Osteoblast (primary cell): ENCODE measurements around the gene KIAA0232. TPM values are rescaled to one million over a fixed set of nuclear protein-coding genes. Genes with fewer than 3 reads are reported as not detected.

Experiments
- DNase-seq: peaks from one replicate; pipeline ENCODE4 v3.0.0; 2011; ENCODE audit warnings: low spot score, mixed read lengths; ENCODE audit not compliant: insufficient read length; ENCODE audit errors: missing footprints
- H2AFZ ChIP-seq: 2 replicates; pipeline ENCODE4 v1.6.0; 2011; ENCODE audit warnings: mild to moderate bottlenecking, low read length
- H3K27ac ChIP-seq: 2 replicates; pipeline ENCODE4 v1.5.1; 2011; ENCODE audit warnings: mild to moderate bottlenecking, low read depth, low read length, moderate library complexity
- H3K27me3 ChIP-seq: 2 replicates; pipeline ENCODE4 v1.6.0; 2012; ENCODE audit warnings: mild to moderate bottlenecking, control low read depth, inconsistent platforms, low read length, moderate library complexity; ENCODE audit not compliant: insufficient read depth
- H3K36me3 ChIP-seq: 2 replicates; pipeline ENCODE4 v1.5.1; 2011; ENCODE audit warnings: mild to moderate bottlenecking, low read length, control low read depth, moderate library complexity; ENCODE audit not compliant: insufficient read depth
- H3K4me1 ChIP-seq: 2 replicates; pipeline ENCODE4 v1.5.1; 2011; ENCODE audit warnings: mild to moderate bottlenecking, low read length, control low read depth, moderate library complexity; ENCODE audit not compliant: insufficient read depth
- H3K4me2 ChIP-seq: 2 replicates; pipeline ENCODE4 v1.6.0; 2011; ENCODE audit warnings: mild to moderate bottlenecking, low read length; ENCODE audit not compliant: insufficient read depth
- H3K4me3 ChIP-seq: fragments of 200-600 bp; sonication (generic); 3 replicates; pipeline ENCODE4 v1.5.1; 2012; ENCODE audit warnings: mild to moderate bottlenecking, low read length, inconsistent platforms; ENCODE audit not compliant: insufficient read depth
- H3K79me2 ChIP-seq: 2 replicates; pipeline ENCODE4 v1.6.0; 2012; ENCODE audit warnings: mild to moderate bottlenecking, low read length, control low read depth, inconsistent platforms; ENCODE audit not compliant: insufficient read depth
- H3K9me3 ChIP-seq: 2 replicates; pipeline ENCODE4 v1.5.1; 2011; ENCODE audit warnings: low read depth, low read length, control low read depth
- H4K20me1 ChIP-seq: 2 replicates; pipeline ENCODE4 v1.6.0; 2012; ENCODE audit warnings: mild to moderate bottlenecking, low read length, control low read depth; ENCODE audit not compliant: insufficient read depth
- CTCF ChIP-seq: IDR thresholded peaks from 2 replicates; pipeline ENCODE4 v1.5.1; 2011; ENCODE audit warnings: mild to moderate bottlenecking, low read depth, low read length, moderate library complexity; ENCODE audit errors: extremely low read depth
- total RNA-seq: library from RNA; depleted of rRNA; stranded (reverse); fragments of >200 nt; gene quantifications from 2 replicates; pipeline ENCODE4 v1.2.3, GENCODE V29; 2012

KIAA0232 gene
- total RNA-seq, 1 donor: 23.9 TPM

DNA sequence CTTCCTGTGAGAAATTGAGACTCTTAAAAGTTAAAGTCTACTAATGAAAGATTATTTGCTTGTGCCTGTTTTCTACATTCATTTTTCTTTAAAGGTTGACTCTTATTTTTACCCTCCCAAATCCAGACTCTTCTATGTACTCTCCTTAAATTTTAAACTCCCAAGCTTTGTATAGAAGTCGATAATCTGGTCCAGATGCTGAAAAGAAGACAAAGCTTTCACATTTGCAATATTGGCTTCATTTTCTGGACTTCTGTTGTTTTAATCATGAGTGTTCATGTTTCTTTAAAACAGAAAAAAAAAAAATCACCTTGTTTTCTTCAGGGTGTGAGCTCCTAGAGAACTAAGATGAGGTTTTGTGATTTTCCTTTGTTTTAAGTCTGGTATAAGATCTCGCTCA, 73.9 kb downstream of the KIAA0232 start:
- Histone ChIP-seq H3K4me3 (no peak overlapping the region), H3K36me3 (peaks cover 39% of the 10 kb centered on the region), H3K27ac (peak overlapping the region; percentile 38), H4K20me1 (no peaks in the 10 kb centered on the region), H3K4me1 (peaks cover 10% of the 10 kb centered on the region), H3K27me3 (no peaks in the 10 kb centered on the region), H3K9me3 (peaks cover 5% of the 10 kb centered on the region), H3K4me2 (no peak overlapping the region), H2AFZ (no peak overlapping the region), H3K79me2 (peaks cover 26% of the 10 kb centered on the region)
- no peak for DNase-seq
- TF ChIP-seq CTCF: no peak

DNA sequence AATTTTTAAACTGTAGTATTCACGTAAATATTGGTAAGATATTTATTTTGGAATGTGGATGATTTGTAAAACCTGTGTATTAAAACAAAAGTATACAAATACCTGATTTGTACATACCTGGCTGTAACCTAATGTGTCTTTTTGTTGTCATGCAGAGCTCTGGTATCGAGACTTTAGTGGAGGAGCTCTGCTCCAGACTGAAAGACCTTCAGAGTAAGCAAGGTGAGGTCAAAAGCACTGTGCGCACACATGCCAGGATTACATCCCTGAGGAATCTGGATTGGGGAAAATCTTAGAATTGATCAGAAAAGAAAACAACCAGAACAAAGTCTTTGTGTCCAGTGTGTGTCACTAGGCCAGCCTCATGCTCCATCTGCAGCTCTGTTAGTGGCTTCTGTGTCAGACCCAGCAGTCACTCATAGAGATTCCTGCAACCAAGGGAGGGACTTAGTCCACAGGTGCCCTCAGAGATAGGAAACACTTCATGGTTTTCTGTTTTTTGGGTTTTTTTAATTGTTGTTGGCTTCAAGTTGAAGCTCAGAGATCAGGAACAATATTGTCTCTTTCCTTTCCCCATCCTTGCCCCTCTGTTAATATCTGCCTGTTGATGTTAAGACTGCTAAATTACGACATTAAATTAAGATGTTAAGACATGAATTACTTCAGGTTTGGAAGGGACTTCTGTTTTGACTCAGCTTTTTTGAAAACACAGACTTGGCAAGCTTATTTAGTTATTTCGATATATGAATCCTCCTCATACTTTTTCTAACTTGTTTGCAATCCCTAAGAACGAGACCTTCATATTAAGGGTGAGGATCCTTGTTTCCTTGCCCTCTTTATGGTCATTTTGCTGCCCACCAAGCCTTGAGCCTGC, 74.7 kb downstream of the KIAA0232 start:
- H4K20me1 ChIP-seq: no peaks in the 10 kb centered on the region
- H3K36me3 ChIP-seq: peaks cover 48% of the 10 kb centered on the region
- no peak overlapping the region for H3K4me2 ChIP-seq
- DNase-seq: no peak
- H3K4me3 ChIP-seq: no peak overlapping the region
- peaks cover 10% of the 10 kb centered on the region for H3K4me1 ChIP-seq
- no peak overlapping the region for H3K27ac ChIP-seq
- no peak overlapping the region for H2AFZ ChIP-seq
- peaks cover 5% of the 10 kb centered on the region for H3K9me3 ChIP-seq
- H3K27me3 ChIP-seq: no peaks in the 10 kb centered on the region
- peaks cover 26% of the 10 kb centered on the region for H3K79me2 ChIP-seq
- no peak for TF ChIP-seq CTCF

- Histone ChIP-seq H3K27ac (no peak overlapping the region), H3K4me2 (no peak overlapping the region), H3K4me3 (no peak overlapping the region), H3K79me2 (peaks cover 14% of the 10 kb centered on the region), H3K4me1 (peaks cover 10% of the 10 kb centered on the region), H2AFZ (no peak overlapping the region), H3K9me3 (no peaks in the 10 kb centered on the region), H3K36me3 (peaks cover 56% of the 10 kb centered on the region), H4K20me1 (no peaks in the 10 kb centered on the region), H3K27me3 (no peaks in the 10 kb centered on the region)
- no peak for DNase-seq
- no peak for TF ChIP-seq CTCF
Measured at GRCh38 chr4:6858997-6859396, 76.5 kb downstream of the KIAA0232 start.

DNA sequence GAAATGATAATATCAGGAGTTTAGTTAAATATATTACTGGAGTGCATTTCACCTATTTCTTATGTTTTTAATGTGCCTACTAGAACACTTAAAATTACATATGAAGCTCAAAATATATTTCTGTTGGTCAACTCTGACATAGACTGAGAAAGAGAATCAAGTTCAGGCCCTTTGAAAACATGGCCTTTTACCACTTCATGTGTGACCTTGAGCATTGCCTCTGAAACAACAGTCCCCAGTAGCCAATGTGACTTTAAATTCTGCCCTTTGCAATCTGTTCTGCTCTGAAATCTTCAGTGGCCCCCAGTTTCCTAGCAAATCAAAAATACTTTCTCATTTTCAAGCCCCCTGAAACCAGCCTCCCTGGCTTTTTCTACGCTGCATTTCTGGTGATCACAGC, 77.0 kb downstream of the KIAA0232 start:
- peaks cover 56% of the 10 kb centered on the region for H3K36me3 ChIP-seq

More for the DNA sequence above, 77.0 kb downstream of the KIAA0232 start:
- Histone ChIP-seq H3K4me1 (peaks cover 10% of the 10 kb centered on the region), H3K79me2 (peaks cover 9% of the 10 kb centered on the region), H3K27me3 (no peaks in the 10 kb centered on the region), H3K4me2 (no peak overlapping the region), H4K20me1 (no peaks in the 10 kb centered on the region), H3K9me3 (no peaks in the 10 kb centered on the region), H3K4me3 (no peak overlapping the region), H3K27ac (no peak overlapping the region), H2AFZ (no peak overlapping the region)
- DNase-seq: no peak
- no peak for TF ChIP-seq CTCF
